GM19372 (cell line): ENCODE results near the gene NID2.

Experiments
- ATAC-seq: cut with Tn5 transposase; IDR thresholded peaks from one replicate; pipeline ENCODE4 v1.9.1; 2021; ENCODE audit warnings: mild to moderate bottlenecking, low read depth, moderate library complexity; ENCODE audit not compliant: unreplicated experiment

Gene NID2

GRCh38 chr14:52059649-52060048, 9.2 kb downstream of the NID2 start:
- ATAC-seq, result no peak

DNA sequence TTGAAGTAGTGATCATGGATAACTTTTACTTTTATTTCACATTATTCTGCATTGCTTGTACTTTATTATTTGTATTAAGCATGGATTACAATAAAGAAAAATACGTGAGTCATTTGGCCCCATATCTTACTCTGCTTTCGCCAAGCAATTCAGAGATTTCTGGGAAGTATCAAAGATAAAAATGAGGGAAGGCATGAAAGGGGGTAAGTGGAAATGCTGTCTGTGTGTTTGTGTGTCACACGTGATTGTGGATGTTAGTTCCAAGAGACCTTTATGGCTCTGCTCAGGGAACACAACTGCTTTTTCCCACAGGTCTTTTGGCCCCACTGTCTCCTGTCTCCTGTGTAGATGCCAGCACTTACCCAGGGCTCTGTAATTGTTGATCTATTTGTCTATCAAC, 10.5 kb downstream of the NID2 start:
- no peak for ATAC-seq

GRCh38 chr14:52055167-52055566, 13.7 kb downstream of the NID2 start:
- ATAC-seq, result no peak

GRCh38 chr14:52054678-52055077, 14.2 kb downstream of the NID2 start:
- ATAC-seq, result no peak

GRCh38 chr14:52053044-52053443, 15.8 kb downstream of the NID2 start:
- ATAC-seq, result no peak

GRCh38 chr14:52052288-52052943, 16.4 kb downstream of the NID2 start:
- no peak for ATAC-seq

- no peak for ATAC-seq
These were observed 17.0 kb downstream of the NID2 start for GRCh38 chr14:52051871-52052270.

- ATAC-seq, result no peak
These were observed 17.6 kb downstream of the NID2 start for GRCh38 chr14:52051251-52051650.

- no peak for ATAC-seq
These were observed 18.9 kb downstream of the NID2 start for GRCh38 chr14:52049721-52050588.

GRCh38 chr14:52049271-52049670, 19.6 kb downstream of the NID2 start:
- ATAC-seq, result no peak

DNA sequence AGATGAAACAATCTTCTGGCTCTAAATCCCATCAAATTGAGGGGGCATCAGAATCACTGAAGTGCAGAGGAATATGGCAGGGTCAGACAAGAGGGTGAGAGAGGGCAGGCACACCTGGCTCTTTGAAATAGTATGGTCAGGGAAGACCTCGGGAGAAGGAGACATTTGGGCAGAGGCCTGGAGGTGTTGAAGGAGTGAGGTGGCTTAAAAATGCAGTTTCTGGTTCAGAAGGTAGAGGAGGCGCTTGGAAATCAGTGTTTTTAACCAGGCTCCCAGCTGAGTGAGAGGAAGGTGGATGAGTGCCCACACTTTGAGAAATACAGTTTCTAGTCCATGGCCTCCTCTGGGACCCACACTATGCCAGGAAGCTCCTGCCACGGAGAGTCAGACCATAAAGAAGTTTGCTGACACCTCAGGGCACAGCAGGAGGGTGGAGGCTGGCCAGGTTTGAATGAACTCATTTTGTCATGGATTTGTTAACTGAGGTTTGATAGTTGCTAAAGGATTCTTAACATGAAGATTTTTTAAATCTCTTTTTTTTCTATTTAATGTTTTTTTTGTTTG, 20.1 kb downstream of the NID2 start:
- no peak for ATAC-seq

DNA sequence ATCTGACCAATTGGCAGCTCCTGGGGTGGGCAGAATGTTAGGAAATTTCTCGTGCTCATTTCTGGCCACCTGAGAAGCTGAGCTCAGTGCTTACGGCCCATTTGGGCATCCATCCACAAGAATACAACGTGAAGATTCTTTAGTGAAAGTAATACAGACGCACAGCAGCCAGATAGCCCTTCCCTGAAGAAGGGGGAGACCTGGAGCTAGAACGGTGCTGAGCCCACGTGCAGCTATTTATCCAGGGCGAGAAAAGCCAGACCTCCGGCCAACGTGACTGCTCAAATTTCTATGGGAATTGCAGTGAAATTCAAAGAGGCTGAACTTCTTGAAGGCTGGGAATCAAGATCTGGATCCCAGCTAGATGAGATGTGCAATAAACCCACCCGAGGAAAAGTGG, 20.7 kb downstream of the NID2 start:
- no peak for ATAC-seq

- ATAC-seq, result no peak
These were observed 22.4 kb downstream of the NID2 start for GRCh38 chr14:52046376-52046917.

GRCh38 chr14:52044791-52045522, 23.9 kb downstream of the NID2 start:
- ATAC-seq, result no peak

GRCh38 chr14:52043690-52044089, 25.2 kb downstream of the NID2 start:
- ATAC-seq, result no peak

GRCh38 chr14:52042371-52043289, 26.2 kb downstream of the NID2 start:
- ATAC-seq, result no peak

DNA sequence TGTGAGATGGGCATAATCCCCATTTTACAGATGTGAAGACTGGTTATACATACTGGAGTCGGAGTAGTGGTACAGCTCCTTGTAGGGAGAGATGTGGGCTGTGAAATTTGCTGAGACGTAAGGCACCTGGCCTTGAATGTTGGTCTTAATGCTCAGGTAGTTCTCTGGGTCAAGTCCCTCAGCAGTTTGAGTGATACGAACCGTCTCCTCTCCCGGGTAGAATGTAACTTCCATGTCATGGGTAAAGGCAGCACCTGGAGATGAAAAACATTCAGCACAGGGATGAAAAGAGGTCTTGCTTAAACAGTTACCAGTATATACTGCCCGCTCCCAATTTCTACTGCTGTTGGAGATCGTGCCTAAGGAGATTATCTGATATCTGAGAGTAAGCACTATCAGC, 28.3 kb downstream of the NID2 start:
- ATAC-seq, result no peak

DNA sequence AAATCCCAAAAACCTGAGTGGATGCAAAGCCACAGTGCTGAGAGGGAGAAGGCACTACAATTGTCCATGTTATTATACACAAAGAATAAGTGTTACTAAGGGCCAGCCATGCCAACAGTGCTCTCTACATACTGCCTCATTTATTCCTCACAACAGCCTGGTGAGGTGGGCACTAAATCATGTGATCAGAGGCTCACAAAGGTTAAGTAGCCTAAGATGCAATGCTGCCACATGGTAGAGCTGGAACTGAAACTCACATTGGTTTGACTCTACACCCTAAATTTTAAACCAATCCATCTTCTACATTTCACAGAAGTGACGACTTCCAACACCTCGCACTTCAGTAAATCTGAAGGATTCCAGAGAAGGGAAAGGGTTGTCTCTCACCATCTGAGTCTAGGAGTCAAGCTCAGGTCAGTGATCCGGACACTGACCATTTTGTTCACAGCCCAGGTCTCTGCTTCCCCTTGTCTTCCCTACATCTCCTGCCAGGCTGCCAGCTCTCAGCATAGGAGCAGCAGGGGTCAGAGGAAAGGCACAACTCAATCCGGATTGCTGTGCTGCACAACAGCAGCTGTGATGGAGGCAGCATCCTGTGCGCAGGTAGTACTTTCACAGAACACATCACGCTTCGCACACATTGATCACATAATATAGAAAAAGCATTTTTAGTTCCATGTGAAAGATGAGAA, 29.6 kb downstream of the NID2 start:
- ATAC-seq, result no peak

DNA sequence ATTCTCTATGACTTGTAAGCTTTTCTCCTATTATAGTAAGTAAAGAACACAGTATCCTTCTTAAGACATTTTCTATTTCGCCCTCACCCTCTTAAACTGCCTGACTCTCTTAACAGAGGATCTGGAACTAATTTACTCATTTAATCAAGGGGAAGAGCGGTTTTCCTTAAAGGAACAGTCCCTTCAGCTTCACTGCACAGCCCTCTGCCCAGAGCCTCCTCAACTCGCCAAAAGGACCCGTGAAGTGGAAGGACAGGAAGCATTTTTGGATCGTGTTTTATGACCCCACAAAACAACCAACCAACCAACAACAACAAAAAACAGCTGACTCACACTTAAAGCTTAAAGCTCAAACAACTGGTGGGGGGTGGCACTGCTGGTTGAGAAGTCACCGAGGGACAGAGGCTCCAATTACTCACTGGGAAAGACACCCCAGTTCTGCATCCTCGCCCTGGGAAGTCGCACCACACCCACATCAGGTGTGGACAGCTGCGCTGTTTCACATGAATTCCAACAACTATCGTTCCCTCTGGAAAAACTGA, 35.7 kb downstream of the NID2 start:
- ATAC-seq, result no peak
